ENCODE measurements around the gene TGFBR3L.

The TGFBR3L gene

DNA sequence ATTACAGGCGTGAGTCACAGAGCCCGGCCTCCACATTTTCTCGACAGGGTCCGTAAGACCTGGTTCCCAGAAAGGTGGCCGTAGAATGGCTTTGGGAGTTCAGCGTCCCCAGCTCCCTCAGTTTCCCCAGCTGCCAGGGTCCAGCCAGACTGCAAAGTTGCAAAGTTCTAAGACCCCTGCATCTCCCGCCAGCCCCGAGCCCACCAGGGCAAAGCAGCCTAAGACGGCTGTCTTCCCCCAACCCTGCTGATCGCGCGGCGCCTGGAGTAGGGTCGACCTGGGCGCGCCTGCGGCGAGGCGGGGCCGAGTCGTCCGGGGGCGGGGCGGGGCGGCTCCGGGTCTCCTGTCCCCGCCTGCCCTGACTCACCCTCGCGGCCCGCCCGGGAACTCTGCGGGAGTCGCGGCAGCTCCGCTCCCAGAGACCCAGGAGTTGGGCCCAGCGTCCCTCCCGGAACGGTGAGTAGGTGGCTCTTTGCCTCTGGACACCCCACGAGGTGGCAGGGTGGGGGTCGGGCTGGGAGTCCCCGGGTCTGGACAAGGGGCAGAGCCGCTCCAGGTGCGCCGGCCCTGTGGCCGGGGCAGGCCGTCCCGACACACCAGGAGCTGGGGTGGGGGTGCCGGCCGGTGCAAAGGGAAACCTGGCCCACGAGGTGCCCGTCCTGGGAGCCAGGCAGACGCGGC is 26.3 kb upstream of the TGFBR3L start, which contains the start of gene LRRC8E (continued):
- peak; percentile 73; the same call in 1 of the 2 replicates for TF ChIP-seq SP7 (tag by site-specific recombination; IDR thresholded peaks at IDR 0.05)
- 0 out of 2 replicates have a peak, but pooled peaks have one; percentile 17 for TF ChIP-seq ZNF2 (tag by site-specific recombination; IDR thresholded peaks at IDR 0.05)
- TF ChIP-seq ZNF121 (tag by site-specific recombination; IDR thresholded peaks at IDR 0.05): no peak
- TF ChIP-seq, protein P1, sequence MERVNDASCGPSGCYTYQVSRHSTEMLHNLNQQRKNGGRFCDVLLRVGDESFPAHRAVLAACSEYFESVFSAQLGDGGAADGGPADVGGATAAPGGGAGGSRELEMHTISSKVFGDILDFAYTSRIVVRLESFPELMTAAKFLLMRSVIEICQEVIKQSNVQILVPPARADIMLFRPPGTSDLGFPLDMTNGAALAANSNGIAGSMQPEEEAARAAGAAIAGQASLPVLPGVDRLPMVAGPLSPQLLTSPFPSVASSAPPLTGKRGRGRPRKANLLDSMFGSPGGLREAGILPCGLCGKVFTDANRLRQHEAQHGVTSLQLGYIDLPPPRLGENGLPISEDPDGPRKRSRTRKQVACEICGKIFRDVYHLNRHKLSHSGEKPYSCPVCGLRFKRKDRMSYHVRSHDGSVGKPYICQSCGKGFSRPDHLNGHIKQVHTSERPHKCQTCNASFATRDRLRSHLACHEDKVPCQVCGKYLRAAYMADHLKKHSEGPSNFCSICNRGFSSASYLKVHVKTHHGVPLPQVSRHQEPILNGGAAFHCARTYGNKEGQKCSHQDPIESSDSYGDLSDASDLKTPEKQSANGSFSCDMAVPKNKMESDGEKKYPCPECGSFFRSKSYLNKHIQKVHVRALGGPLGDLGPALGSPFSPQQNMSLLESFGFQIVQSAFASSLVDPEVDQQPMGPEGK (tag by site-specific recombination; IDR thresholded peaks at IDR 0.05): peak; percentile 62; the same call in 1 of the 2 replicates
- TF ChIP-seq, protein P2, sequence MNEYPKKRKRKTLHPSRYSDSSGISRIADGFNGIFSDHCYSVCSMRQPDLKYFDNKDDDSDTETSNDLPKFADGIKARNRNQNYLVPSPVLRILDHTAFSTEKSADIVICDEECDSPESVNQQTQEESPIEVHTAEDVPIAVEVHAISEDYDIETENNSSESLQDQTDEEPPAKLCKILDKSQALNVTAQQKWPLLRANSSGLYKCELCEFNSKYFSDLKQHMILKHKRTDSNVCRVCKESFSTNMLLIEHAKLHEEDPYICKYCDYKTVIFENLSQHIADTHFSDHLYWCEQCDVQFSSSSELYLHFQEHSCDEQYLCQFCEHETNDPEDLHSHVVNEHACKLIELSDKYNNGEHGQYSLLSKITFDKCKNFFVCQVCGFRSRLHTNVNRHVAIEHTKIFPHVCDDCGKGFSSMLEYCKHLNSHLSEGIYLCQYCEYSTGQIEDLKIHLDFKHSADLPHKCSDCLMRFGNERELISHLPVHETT (tag by site-specific recombination; IDR thresholded peaks at IDR 0.05): no peak; the same call in 1 of the 2 replicates
- peak; percentile 74 for TF ChIP-seq ZNF600 (tag by site-specific recombination; IDR thresholded peaks at IDR 0.05)
- TF ChIP-seq ZNF223 (tag by site-specific recombination; IDR thresholded peaks at IDR 0.05): peak; percentile 90
- TF ChIP-seq ZBTB21 (tag by site-specific recombination; IDR thresholded peaks at IDR 0.05): no peak
- TF ChIP-seq WT1 (tag by site-specific recombination; IDR thresholded peaks at IDR 0.05): 0 out of 2 replicates have a peak, but pooled peaks have one; percentile 42
- TF ChIP-seq, protein P3, sequence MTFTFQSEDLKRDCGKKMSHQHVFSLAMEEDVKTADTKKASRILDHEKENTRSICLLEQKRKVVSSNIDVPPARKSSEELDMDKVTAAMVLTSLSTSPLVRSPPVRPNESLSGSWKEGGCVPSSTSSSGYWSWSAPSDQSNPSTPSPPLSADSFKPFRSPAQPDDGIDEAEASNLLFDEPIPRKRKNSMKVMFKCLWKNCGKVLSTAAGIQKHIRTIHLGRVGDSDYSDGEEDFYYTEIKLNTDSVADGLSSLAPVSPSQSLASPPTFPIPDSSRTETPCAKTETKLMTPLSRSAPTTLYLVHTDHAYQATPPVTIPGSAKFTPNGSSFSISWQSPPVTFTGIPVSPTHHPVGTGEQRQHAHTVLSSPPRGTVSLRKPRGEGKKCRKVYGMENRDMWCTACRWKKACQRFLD (tag by site-specific recombination; IDR thresholded peaks at IDR 0.05): 0 out of 2 replicates have a peak, but pooled peaks have one; percentile 33
- TF ChIP-seq ZNF426 (tag by site-specific recombination; IDR thresholded peaks at IDR 0.05): no peak
- no peak for TF ChIP-seq ZNF792 (tag by site-specific recombination; IDR thresholded peaks at IDR 0.05)
- TF ChIP-seq, protein P4, sequence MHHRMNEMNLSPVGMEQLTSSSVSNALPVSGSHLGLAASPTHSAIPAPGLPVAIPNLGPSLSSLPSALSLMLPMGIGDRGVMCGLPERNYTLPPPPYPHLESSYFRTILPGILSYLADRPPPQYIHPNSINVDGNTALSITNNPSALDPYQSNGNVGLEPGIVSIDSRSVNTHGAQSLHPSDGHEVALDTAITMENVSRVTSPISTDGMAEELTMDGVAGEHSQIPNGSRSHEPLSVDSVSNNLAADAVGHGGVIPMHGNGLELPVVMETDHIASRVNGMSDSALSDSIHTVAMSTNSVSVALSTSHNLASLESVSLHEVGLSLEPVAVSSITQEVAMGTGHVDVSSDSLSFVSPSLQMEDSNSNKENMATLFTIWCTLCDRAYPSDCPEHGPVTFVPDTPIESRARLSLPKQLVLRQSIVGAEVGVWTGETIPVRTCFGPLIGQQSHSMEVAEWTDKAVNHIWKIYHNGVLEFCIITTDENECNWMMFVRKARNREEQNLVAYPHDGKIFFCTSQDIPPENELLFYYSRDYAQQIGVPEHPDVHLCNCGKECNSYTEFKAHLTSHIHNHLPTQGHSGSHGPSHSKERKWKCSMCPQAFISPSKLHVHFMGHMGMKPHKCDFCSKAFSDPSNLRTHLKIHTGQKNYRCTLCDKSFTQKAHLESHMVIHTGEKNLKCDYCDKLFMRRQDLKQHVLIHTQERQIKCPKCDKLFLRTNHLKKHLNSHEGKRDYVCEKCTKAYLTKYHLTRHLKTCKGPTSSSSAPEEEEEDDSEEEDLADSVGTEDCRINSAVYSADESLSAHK (tag by site-specific recombination; IDR thresholded peaks at IDR 0.05): no peak
- no peak for TF ChIP-seq ZNF521 (tag by site-specific recombination; IDR thresholded peaks at IDR 0.05)
- no peak for TF ChIP-seq ZNF146 (tag by site-specific recombination; IDR thresholded peaks at IDR 0.05)
- TF ChIP-seq ZNF266 (tag by site-specific recombination; IDR thresholded peaks at IDR 0.05; ENCODE audit: low read depth): no peak
- no peak for TF ChIP-seq ZNF664 (tag by site-specific recombination; IDR thresholded peaks at IDR 0.05)
- no peak for TF ChIP-seq OVOL3 (tag by site-specific recombination; IDR thresholded peaks at IDR 0.05)
- TF ChIP-seq ZNF670 (tag by site-specific recombination; IDR thresholded peaks at IDR 0.05; ENCODE audit: low read depth): no peak
- TF ChIP-seq, protein P5, sequence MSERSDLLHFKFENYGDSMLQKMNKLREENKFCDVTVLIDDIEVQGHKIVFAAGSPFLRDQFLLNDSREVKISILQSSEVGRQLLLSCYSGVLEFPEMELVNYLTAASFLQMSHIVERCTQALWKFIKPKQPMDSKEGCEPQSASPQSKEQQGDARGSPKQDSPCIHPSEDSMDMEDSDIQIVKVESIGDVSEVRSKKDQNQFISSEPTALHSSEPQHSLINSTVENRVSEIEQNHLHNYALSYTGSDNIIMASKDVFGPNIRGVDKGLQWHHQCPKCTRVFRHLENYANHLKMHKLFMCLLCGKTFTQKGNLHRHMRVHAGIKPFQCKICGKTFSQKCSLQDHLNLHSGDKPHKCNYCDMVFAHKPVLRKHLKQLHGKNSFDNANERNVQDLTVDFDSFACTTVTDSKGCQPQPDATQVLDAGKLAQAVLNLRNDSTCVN (tag by site-specific recombination; optimal IDR thresholded peaks at IDR 0.05): peak; percentile 62
- no peak for TF ChIP-seq ZNF133 (tag by site-specific recombination; IDR thresholded peaks at IDR 0.05)
- TF ChIP-seq, protein P6, sequence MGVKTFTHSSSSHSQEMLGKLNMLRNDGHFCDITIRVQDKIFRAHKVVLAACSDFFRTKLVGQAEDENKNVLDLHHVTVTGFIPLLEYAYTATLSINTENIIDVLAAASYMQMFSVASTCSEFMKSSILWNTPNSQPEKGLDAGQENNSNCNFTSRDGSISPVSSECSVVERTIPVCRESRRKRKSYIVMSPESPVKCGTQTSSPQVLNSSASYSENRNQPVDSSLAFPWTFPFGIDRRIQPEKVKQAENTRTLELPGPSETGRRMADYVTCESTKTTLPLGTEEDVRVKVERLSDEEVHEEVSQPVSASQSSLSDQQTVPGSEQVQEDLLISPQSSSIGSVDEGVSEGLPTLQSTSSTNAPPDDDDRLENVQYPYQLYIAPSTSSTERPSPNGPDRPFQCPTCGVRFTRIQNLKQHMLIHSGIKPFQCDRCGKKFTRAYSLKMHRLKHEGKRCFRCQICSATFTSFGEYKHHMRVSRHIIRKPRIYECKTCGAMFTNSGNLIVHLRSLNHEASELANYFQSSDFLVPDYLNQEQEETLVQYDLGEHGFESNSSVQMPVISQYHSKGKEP (tag by site-specific recombination; IDR thresholded peaks at IDR 0.05): no peak
- no peak for TF ChIP-seq ZNF354C (tag by site-specific recombination; IDR thresholded peaks at IDR 0.05; ENCODE audit: borderline replicate concordance, low read depth)
- no peak for TF ChIP-seq ZNF132 (tag by site-specific recombination; IDR thresholded peaks at IDR 0.05; ENCODE audit: borderline replicate concordance)
- no peak for TF ChIP-seq TRIM28 (IDR thresholded peaks at IDR 0.05; ENCODE audit: borderline replicate concordance, low read length)
- TF ChIP-seq SP3 (tag by site-specific recombination; IDR thresholded peaks at IDR 0.05): peak; percentile 68
- TF ChIP-seq ZNF202 (tag by site-specific recombination; IDR thresholded peaks at IDR 0.05; ENCODE audit: borderline replicate concordance): no peak
- peak; percentile 71 for TF ChIP-seq ZEB2 (tag by site-specific recombination; IDR thresholded peaks at IDR 0.05)
- TF ChIP-seq, protein P7, sequence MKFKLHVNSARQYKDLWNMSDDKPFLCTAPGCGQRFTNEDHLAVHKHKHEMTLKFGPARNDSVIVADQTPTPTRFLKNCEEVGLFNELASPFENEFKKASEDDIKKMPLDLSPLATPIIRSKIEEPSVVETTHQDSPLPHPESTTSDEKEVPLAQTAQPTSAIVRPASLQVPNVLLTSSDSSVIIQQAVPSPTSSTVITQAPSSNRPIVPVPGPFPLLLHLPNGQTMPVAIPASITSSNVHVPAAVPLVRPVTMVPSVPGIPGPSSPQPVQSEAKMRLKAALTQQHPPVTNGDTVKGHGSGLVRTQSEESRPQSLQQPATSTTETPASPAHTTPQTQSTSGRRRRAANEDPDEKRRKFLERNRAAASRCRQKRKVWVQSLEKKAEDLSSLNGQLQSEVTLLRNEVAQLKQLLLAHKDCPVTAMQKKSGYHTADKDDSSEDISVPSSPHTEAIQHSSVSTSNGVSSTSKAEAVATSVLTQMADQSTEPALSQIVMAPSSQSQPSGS (tag by site-specific recombination; IDR thresholded peaks at IDR 0.05; ENCODE audit: low read depth): no peak
